Amygdala (tissue), 56 donors: ENCODE results near the gene CLOCK.

Experiments used
- DNase-seq, 56 donors: peaks; one replicate each; lab custom pipeline; 2025; lab: John Stamatoyannopoulos, UW

The CLOCK gene

GRCh38 chr4:55485821-55486220 lies 60.9 kb downstream of the CLOCK start:
- no peak for DNase-seq

GRCh38 chr4:55483315-55483714 lies 63.4 kb downstream of the CLOCK start:
- DNase-seq: no peak

GRCh38 chr4:55475394-55476243 lies 71.1 kb downstream of the CLOCK start:
- no peak for DNase-seq

GRCh38 chr4:55469979-55470378 lies 76.7 kb downstream of the CLOCK start:
- DNase-seq: no peak

GRCh38 chr4:55468724-55469123 lies 78.0 kb downstream of the CLOCK start:
- DNase-seq: no peak

- DNase-seq: no peak
These were observed 80.7 kb downstream of the CLOCK start for GRCh38 chr4:55466001-55466400.

- no peak for DNase-seq
These were observed 88.1 kb downstream of the CLOCK start for GRCh38 chr4:55458611-55459010.

- no peak for DNase-seq
These were observed 88.5 kb downstream of the CLOCK start for GRCh38 chr4:55458164-55458563.

- DNase-seq: no peak
These were observed 96.1 kb downstream of the CLOCK start for GRCh38 chr4:55450566-55450965.

GRCh38 chr4:55447831-55448230 lies 98.9 kb downstream of the CLOCK start:
- DNase-seq: no peak

GRCh38 chr4:55447108-55447708 lies 99.5 kb downstream of the CLOCK start:
- no peak for DNase-seq

- DNase-seq: no peak
These were observed 100.2 kb downstream of the CLOCK start for GRCh38 chr4:55446578-55446922.

GRCh38 chr4:55445921-55446577 lies 100.7 kb downstream of the CLOCK start:
- DNase-seq: no peak

- no peak for DNase-seq
These were observed 101.9 kb downstream of the CLOCK start for GRCh38 chr4:55444827-55445226.

- DNase-seq: no peak
These were observed 104.2 kb downstream of the CLOCK start for GRCh38 chr4:55442541-55442940.

GRCh38 chr4:55440786-55441185 lies 105.9 kb downstream of the CLOCK start:
- no peak for DNase-seq

GRCh38 chr4:55439023-55439422 lies 107.7 kb downstream of the CLOCK start:
- no peak for DNase-seq

- DNase-seq: no peak
These were observed 108.4 kb downstream of the CLOCK start for GRCh38 chr4:55438314-55438713.

GRCh38 chr4:55437823-55438222 lies 108.9 kb downstream of the CLOCK start:
- DNase-seq: no peak

GRCh38 chr4:55437356-55437796 lies 109.3 kb downstream of the CLOCK start:
- no peak for DNase-seq

- DNase-seq: no peak
These were observed 111.4 kb downstream of the CLOCK start for GRCh38 chr4:55435141-55435841.
